Endothelial cell of umbilical vein (primary cell): ENCODE measurements around the gene AMDHD2. TPM values are rescaled to one million over a fixed set of nuclear protein-coding genes. Genes with fewer than 3 reads are reported as not detected.
"Not testable (repeated sequence)": the region's sequence is repeated elsewhere in the genome, so short reads cannot be mapped to it uniquely, and the experiment has no call there.

Experiments
- BruUV-seq: library from RNA; stranded (reverse); fragments of 400-500 nt; replicated peaks from 2 replicates; lab custom pipeline; 2021; lab: Mats Ljungman, UMichigan
- CTCF ChIA-PET: fragments of 300-600, 350-600 bp; sonication (Branson Sonifier 250); formaldehyde crosslinking; loops from one replicate; lab custom pipeline; 2021; ENCODE audit warnings: antibody characterized with exemption, inconsistent platforms; lab: Charles Lee
- POLR2A ChIA-PET: fragments of 300-600, 350-600 bp; sonication (Branson Sonifier 250); formaldehyde crosslinking; loops from one replicate; lab custom pipeline; 2021; ENCODE audit warnings: antibody characterized with exemption, inconsistent platforms; lab: Charles Lee
- DNase-seq: peaks from one replicate; pipeline ENCODE4 v3.0.0-alpha.2; 2011; ENCODE audit warnings: low read depth, low spot score
- FAIRE-seq: peaks from 2 replicates; lab custom pipeline; 2011; peaks lifted over from hg19 to GRCh38; lab: Jason Lieb, UNC
- H2AFZ ChIP-seq: 2 replicates; pipeline ENCODE4 v1.6.0; 2012; ENCODE audit warnings: low read depth, low read length, control low read depth, inconsistent platforms
- H3K27ac ChIP-seq: 2 replicates; pipeline ENCODE4 v1.5.1; 2011; ENCODE audit warnings: low read depth, mild to moderate bottlenecking, control low read depth, low read length, moderate library complexity; ENCODE audit not compliant: insufficient read depth
- H3K27me3 ChIP-seq, 2 experiments: 2 replicates each; pipeline versions ENCODE4 v1.6.0 to v1.6.1; 2011; ENCODE audit warnings: low read length in 2 of 2, mixed read lengths in 1 of 2; ENCODE audit not compliant: control insufficient read depth in 2 of 2, insufficient read depth in 2 of 2
- H3K36me3 ChIP-seq, 2 experiments: 2 replicates in 1 of 2; 3 replicates in 1 of 2; pipeline ENCODE4 v1.5.1; 2011; ENCODE audit warnings: low read length in 2 of 2, mild to moderate bottlenecking in 1 of 2, moderate library complexity in 1 of 2; ENCODE audit not compliant: control insufficient read depth in 2 of 2, insufficient read depth in 2 of 2; ENCODE audit errors: extremely low read depth in 1 of 2
- H3K4me1 ChIP-seq: 3 replicates; pipeline ENCODE4 v1.5.1; 2011; ENCODE audit warnings: mild to moderate bottlenecking, low read length; ENCODE audit not compliant: control insufficient read depth, insufficient read depth; ENCODE audit errors: extremely low read depth
- H3K4me2 ChIP-seq: 2 replicates; pipeline ENCODE4 v1.6.1; 2011; ENCODE audit warnings: low read length, control low read depth, mixed read lengths; ENCODE audit not compliant: insufficient read depth
- H3K4me3 ChIP-seq, 3 experiments: fragments of 200-600 bp in 1 of 3; sonication (generic), shearing (Covaris generic) in 1 of 3; replicated peaks in 1 of 3; 2 replicates each; pipeline ENCODE4 v1.5.1; 2011 to 2016; ENCODE audit warnings: control low read depth in 3 of 3, low read length in 3 of 3, mild to moderate bottlenecking in 2 of 3, inconsistent platforms in 1 of 3, low read depth in 1 of 3, moderate library complexity in 1 of 3; ENCODE audit not compliant: insufficient read depth in 1 of 3
- H3K79me2 ChIP-seq: 2 replicates; pipeline ENCODE4 v1.6.0; 2012; ENCODE audit warnings: low read length, inconsistent platforms; ENCODE audit not compliant: control insufficient read depth, insufficient read depth
- H3K9ac ChIP-seq: replicated peaks from 2 replicates; pipeline ENCODE3; 2011; ENCODE audit warnings: low read length, control low read depth; ENCODE audit not compliant: insufficient read depth; ENCODE audit errors: extremely low read depth
- H3K9me1 ChIP-seq: replicated peaks from 3 replicates; pipeline ENCODE4 v1.6.0; 2011; ENCODE audit warnings: mild to moderate bottlenecking, low read length; ENCODE audit not compliant: control insufficient read depth, insufficient read depth; ENCODE audit errors: extremely low read depth
- H3K9me3 ChIP-seq: replicated peaks from 2 replicates; pipeline ENCODE4 v1.5.1; 2012; ENCODE audit warnings: low read length, inconsistent platforms; ENCODE audit not compliant: control insufficient read depth, insufficient read depth
- H4K20me1 ChIP-seq: replicated peaks from 2 replicates; pipeline ENCODE3; 2011; ENCODE audit warnings: mild to moderate bottlenecking, low read length; ENCODE audit not compliant: control insufficient read depth, insufficient read depth; ENCODE audit errors: extremely low read depth
- dilution Hi-C: fragments of 300-500 bp; cut with MboI; formaldehyde crosslinking; loops from one replicate; pipeline ENCODE4 v1.15.0; 2019; ENCODE audit warnings: low sequenced_read_pairs; ENCODE audit not compliant: extremely low pct_ligation_motif_present
- intact Hi-C: fragments of 100-400 bp; cut with micrococcal nuclease; formaldehyde crosslinking; loops from one replicate; pipeline ENCODE4 v1.10.0; 2022
- polyA plus RNA-seq, 4 experiments: library from polyadenylated mRNA; depleted of rRNA in 3 of 4; stranded (reverse) in 3 of 4; unstranded in 1 of 4; fragments of >200 nt; gene quantifications; 2 replicates each; pipeline versions ENCODE4 v1.2.1 to v1.2.3, GENCODE V29; 2011 to 2012; ENCODE audit warnings: missing spikeins in 1 of 4
- total RNA-seq: library from RNA; stranded (reverse); gene quantifications from 2 replicates; pipeline ENCODE4 v1.2.3, GENCODE V29; 2021

Gene AMDHD2
- total and polyA plus RNA-seq, 2 donors (not counting 3 experiments of a cell fraction or from before 2014, with no cell fraction given), result 39.4 to 59.5 TPM

DNA sequence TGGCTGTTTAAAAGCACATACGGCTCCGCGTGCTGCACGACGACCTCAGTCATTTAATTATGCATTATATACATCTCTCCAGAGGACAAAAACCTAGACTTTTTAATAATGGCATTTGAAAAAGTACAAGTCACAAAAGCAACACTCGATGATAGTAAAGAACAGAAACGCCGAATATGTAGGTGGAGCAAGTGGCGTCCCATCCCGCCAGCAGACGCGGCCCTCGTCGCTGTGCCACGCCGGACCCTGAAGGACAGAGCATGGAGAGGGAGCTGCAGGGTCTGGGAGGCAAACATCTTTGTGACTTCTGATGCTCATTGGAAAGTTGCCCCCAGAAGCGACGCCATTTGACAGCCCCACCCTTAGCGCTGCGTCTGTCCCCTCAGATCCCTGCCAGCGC, 55.7 kb downstream of the AMDHD2 start:
- H3K4me3 ChIP-seq, H3K9me1 ChIP-seq, H3K9me3 ChIP-seq, H3K79me2 ChIP-seq, intact Hi-C loops, CTCF ChIA-PET, H3K9ac ChIP-seq, DNase-seq, H2AFZ ChIP-seq, H3K4me1 ChIP-seq, POLR2A ChIA-PET, H3K27ac ChIP-seq, H3K4me2 ChIP-seq, H3K27me3 ChIP-seq, BruUV-seq, H4K20me1 ChIP-seq, H3K36me3 ChIP-seq, dilution Hi-C loops, FAIRE-seq: not testable (repeated sequence)

DNA sequence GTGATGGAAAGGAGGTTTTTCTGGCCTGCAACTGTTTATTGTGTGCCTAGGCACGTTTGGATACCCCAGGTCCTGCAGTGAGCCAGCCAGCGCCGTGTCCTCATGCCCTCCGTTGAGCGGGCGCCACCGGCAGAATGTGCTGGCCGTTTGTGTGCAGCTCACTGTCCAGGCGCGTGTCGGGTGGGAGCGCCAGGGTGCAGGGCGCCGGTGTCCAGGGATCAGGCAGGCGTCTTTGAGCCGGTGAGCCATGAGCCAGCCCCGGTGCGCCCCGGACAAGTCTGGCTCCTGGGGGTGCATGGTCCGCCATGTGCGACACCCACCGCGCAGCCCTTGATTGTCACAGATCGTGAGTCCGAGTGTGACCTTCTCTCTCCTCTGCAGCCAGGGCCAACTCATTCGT, 56.9 kb downstream of the AMDHD2 start:
- H3K9me3 ChIP-seq, H4K20me1 ChIP-seq, H3K4me1 ChIP-seq, H3K9ac ChIP-seq, POLR2A ChIA-PET, H3K27me3 ChIP-seq, intact Hi-C loops, FAIRE-seq, CTCF ChIA-PET, H3K4me2 ChIP-seq, H3K9me1 ChIP-seq, H3K27ac ChIP-seq, dilution Hi-C loops, H3K79me2 ChIP-seq, H3K36me3 ChIP-seq, H3K4me3 ChIP-seq, BruUV-seq, DNase-seq, H2AFZ ChIP-seq: not testable (repeated sequence)

DNA sequence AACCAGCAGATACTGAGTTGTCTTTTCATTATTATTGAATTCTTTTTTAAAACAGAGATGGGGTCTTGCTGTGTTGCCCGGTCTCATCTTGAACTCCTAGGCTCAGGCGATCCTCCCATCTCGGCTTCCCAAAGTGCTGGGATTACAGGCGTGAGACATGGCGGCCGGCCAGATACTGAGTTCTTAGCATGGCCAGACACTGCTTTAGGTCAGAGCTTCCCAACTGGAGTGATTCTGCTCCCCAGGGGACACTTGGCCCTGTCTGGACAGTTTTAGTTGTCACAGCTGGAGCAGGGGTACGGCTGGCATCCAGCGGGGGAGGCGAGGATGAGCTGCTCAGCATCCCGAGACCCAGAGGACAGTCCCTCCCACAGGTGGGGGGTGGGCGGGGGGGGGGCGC, 58.7 kb downstream of the AMDHD2 start:
- dilution Hi-C loops, H2AFZ ChIP-seq, POLR2A ChIA-PET, H4K20me1 ChIP-seq, H3K9me1 ChIP-seq, H3K27ac ChIP-seq, BruUV-seq, H3K9me3 ChIP-seq, intact Hi-C loops, H3K36me3 ChIP-seq, H3K4me3 ChIP-seq, H3K79me2 ChIP-seq, H3K4me1 ChIP-seq, CTCF ChIA-PET, H3K4me2 ChIP-seq, FAIRE-seq, H3K9ac ChIP-seq, DNase-seq, H3K27me3 ChIP-seq: not testable (repeated sequence)

DNA sequence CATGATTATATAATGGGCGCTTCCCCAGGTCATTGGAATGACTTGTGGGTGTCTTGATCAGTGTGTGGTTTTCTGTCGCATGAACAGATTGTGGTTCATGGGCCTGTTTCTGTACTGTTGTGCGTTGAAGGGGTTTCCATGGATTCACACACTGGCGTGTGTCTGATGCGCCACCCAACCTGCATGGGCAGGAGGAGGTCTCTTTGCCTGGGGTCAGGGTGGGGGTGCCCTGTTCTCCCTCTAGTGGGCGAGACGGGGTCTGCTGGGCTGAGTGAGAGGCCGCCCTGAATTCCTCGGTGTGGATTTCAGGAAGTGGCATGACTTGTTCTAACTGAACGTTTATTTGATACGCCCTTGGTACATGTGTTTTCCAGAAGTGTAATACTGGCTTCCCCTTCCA, 60.0 kb downstream of the AMDHD2 start:
- DNase-seq, H4K20me1 ChIP-seq, intact Hi-C loops, H3K27me3 ChIP-seq, H3K9ac ChIP-seq, H3K4me1 ChIP-seq, H3K4me3 ChIP-seq, H3K9me3 ChIP-seq, H3K4me2 ChIP-seq, POLR2A ChIA-PET, CTCF ChIA-PET, BruUV-seq, H3K79me2 ChIP-seq, H2AFZ ChIP-seq, dilution Hi-C loops, H3K36me3 ChIP-seq, H3K9me1 ChIP-seq, H3K27ac ChIP-seq: not testable (repeated sequence)
- peak; percentile 75 for FAIRE-seq
